Measurements from ENCODE around the gene NDUFB6. TPM values are rescaled to one million over a fixed set of nuclear protein-coding genes. Genes with fewer than 3 reads are reported as not detected.

Gene NDUFB6
- polyA plus RNA-seq, 6 donors from 2014 or later, result 51.5 to 84.4 (median 60.3) TPM

- Mint-ChIP-seq H3K27me3 (peaks cover 13 to 41% (median 38%) of the 10 kb centered on the region in 3 donors), H3K4me3 (no peak overlapping the region), H3K36me3 (no peaks in the 10 kb centered on the region), H3K4me1 (peaks cover 0 to 7% (median 4%) of the 10 kb centered on the region in 3 donors), H3K27ac (no peak overlapping the region), H3K9me3 (no peaks in the 10 kb centered on the region)
- peak; percentile 38 for DNase-seq
- peak; percentile 51 to 56 for ATAC-seq (ENCODE audit: low read depth in 2 of 2)
These were observed 8.7 kb upstream of the NDUFB6 start for GRCh38 chr9:32581512-32582143.

- H3K27ac Mint-ChIP-seq, result no peak overlapping the region
- H3K4me1 Mint-ChIP-seq, result peaks cover 0 to 7% (median 4%) of the 10 kb centered on the region in 3 donors
- ATAC-seq (ENCODE audit: low read depth in 2 of 2) (no peak), DNase-seq (no peak)
- H3K4me3 Mint-ChIP-seq, result no peak overlapping the region
- no peaks in the 10 kb centered on the region for H3K9me3 Mint-ChIP-seq
- peaks cover 11 to 41% (median 30%) of the 10 kb centered on the region in 3 donors for H3K27me3 Mint-ChIP-seq
- H3K36me3 Mint-ChIP-seq, result no peaks in the 10 kb centered on the region
These were observed 7.8 kb upstream of the NDUFB6 start for GRCh38 chr9:32580631-32581300.

- ATAC-seq (ENCODE audit: low read depth in 2 of 2) (peak; percentile 54 to 60), DNase-seq (peak; percentile 65)
- H3K27me3 Mint-ChIP-seq, result peaks cover 9 to 35% (median 25%) of the 10 kb centered on the region in 3 donors
- H3K36me3 Mint-ChIP-seq, result no peaks in the 10 kb centered on the region
- H3K4me3 Mint-ChIP-seq, result no peak overlapping the region
- no peak overlapping the region for H3K27ac Mint-ChIP-seq
- peaks cover 0 to 7% (median 4%) of the 10 kb centered on the region in 3 donors for H3K4me1 Mint-ChIP-seq
- no peaks in the 10 kb centered on the region for H3K9me3 Mint-ChIP-seq
These were observed 6.9 kb upstream of the NDUFB6 start for GRCh38 chr9:32579706-32580331.

- Mint-ChIP-seq H3K27me3 (peaks cover 5 to 29% (median 21%) of the 10 kb centered on the region in 3 donors), H3K4me3 (no peak overlapping the region), H3K27ac (no peak overlapping the region), H3K9me3 (no peaks in the 10 kb centered on the region), H3K4me1 (peaks cover 0 to 7% (median 4%) of the 10 kb centered on the region in 3 donors), H3K36me3 (no peaks in the 10 kb centered on the region)
- DNase-seq (no peak), ATAC-seq (ENCODE audit: low read depth in 2 of 2) (no peak)
These were observed 6.0 kb upstream of the NDUFB6 start for GRCh38 chr9:32578976-32579375.

GRCh38 chr9:32577316-32577715 is 4.4 kb upstream of the NDUFB6 start:
- ATAC-seq (ENCODE audit: low read depth in 2 of 2), result no peak

GRCh38 chr9:32574858-32575257 is 1.9 kb upstream of the NDUFB6 start:
- Mint-ChIP-seq H3K27me3 (peaks cover 0 to 24% (median 12%) of the 10 kb centered on the region in 3 donors), H3K9me3 (no peaks in the 10 kb centered on the region), H3K4me3 (no peak overlapping the region), H3K27ac (no peak overlapping the region), H3K36me3 (peaks cover 0 to 5% of the 10 kb centered on the region in 2 donors), H3K4me1 (peaks cover 18 to 30% (median 24%) of the 10 kb centered on the region in 3 donors)
- ATAC-seq (ENCODE audit: low read depth in 2 of 2) (no peak), DNase-seq (no peak)

More at GRCh38 chr9:32577316-32577715, 4.4 kb upstream of the NDUFB6 start:
- Mint-ChIP-seq H3K27ac (no peak overlapping the region), H3K36me3 (no peaks in the 10 kb centered on the region), H3K4me1 (peaks cover 5 to 21% (median 14%) of the 10 kb centered on the region in 3 donors), H3K4me3 (no peak overlapping the region), H3K27me3 (peaks cover 5 to 29% (median 21%) of the 10 kb centered on the region in 3 donors), H3K9me3 (no peaks in the 10 kb centered on the region)
- DNase-seq, result no peak

GRCh38 chr9:32573821-32574220 is 862 bp upstream of the NDUFB6 start:
- H3K36me3 Mint-ChIP-seq, result peaks cover 0 to 9% of the 10 kb centered on the region in 2 donors
- peaks cover 20 to 26% (median 26%) of the 10 kb centered on the region in 3 donors for H3K4me1 Mint-ChIP-seq
- no peak for ATAC-seq (ENCODE audit: low read depth in 2 of 2)
- peaks cover 0 to 24% (median 11%) of the 10 kb centered on the region in 3 donors for H3K27me3 Mint-ChIP-seq
- peak overlapping the region in 3 of 6 donors; percentile 49 to 99 (median 99) for H3K27ac Mint-ChIP-seq
- no peaks in the 10 kb centered on the region for H3K9me3 Mint-ChIP-seq
- H3K4me3 Mint-ChIP-seq, result peak overlapping the region; percentile 37 to 100 (median 100)
- no peak for DNase-seq

- ATAC-seq (ENCODE audit: low read depth in 2 of 2) (peak; percentile 81 to 83), DNase-seq (peak; percentile 73)
- Mint-ChIP-seq H3K4me1 (peaks cover 24 to 29% (median 26%) of the 10 kb centered on the region in 3 donors), H3K4me3 (peak overlapping the region; percentile 99 to 100 (median 100)), H3K9me3 (no peaks in the 10 kb centered on the region), H3K36me3 (peaks cover 0 to 9% of the 10 kb centered on the region in 2 donors), H3K27ac (peak overlapping the region; percentile 96 to 99 (median 98)), H3K27me3 (peaks cover 0 to 13% (median 0%) of the 10 kb centered on the region in 3 donors)
These were observed 725 bp downstream of the NDUFB6 start for GRCh38 chr9:32571969-32572899.

GRCh38 chr9:32570262-32570661 is 2.7 kb downstream of the NDUFB6 start:
- H3K4me3 Mint-ChIP-seq, result peak overlapping the region in 1 of 8 donors; percentile 21
- ATAC-seq (ENCODE audit: low read depth in 2 of 2), result no peak
- H3K27me3 Mint-ChIP-seq, result no peaks in the 10 kb centered on the region
- DNase-seq, result no peak
- H3K9me3 Mint-ChIP-seq, result no peaks in the 10 kb centered on the region
- peaks cover 24 to 30% (median 29%) of the 10 kb centered on the region in 3 donors for H3K4me1 Mint-ChIP-seq
- peak overlapping the region in 2 of 6 donors; percentile 1 to 17 for H3K27ac Mint-ChIP-seq
- peaks cover 0 to 9% of the 10 kb centered on the region in 2 donors for H3K36me3 Mint-ChIP-seq

- DNase-seq, result no peak
- Mint-ChIP-seq H3K4me1 (peaks cover 16% of the 10 kb centered on the region in 3 donors), H3K27ac (no peak overlapping the region), H3K27me3 (no peaks in the 10 kb centered on the region), H3K36me3 (peaks cover 0 to 9% of the 10 kb centered on the region in 2 donors), H3K4me3 (no peak overlapping the region), H3K9me3 (no peaks in the 10 kb centered on the region)
- ATAC-seq (ENCODE audit: low read depth in 2 of 2), result no peak
These were observed 6.2 kb downstream of the NDUFB6 start for GRCh38 chr9:32566770-32567169.

- peaks cover 17 to 19% (median 18%) of the 10 kb centered on the region in 3 donors for H3K4me1 Mint-ChIP-seq
- DNase-seq (no peak), ATAC-seq (ENCODE audit: low read depth in 2 of 2) (no peak)
These were observed 7.0 kb downstream of the NDUFB6 start for GRCh38 chr9:32565967-32566366.

GRCh38 chr9:32558408-32558934 is 14.5 kb downstream of the NDUFB6 start:
- DNase-seq (no peak), ATAC-seq (ENCODE audit: low read depth in 2 of 2) (no peak)
- H3K27ac Mint-ChIP-seq, result peak overlapping the region in 4 of 6 donors; percentile 8 to 80 (median 34)
- H3K9me3 Mint-ChIP-seq, result no peaks in the 10 kb centered on the region
- no peaks in the 10 kb centered on the region for H3K36me3 Mint-ChIP-seq
- H3K4me3 Mint-ChIP-seq, result no peak overlapping the region
- H3K27me3 Mint-ChIP-seq, result no peaks in the 10 kb centered on the region
- peaks cover 18 to 34% (median 28%) of the 10 kb centered on the region in 3 donors for H3K4me1 Mint-ChIP-seq

More at GRCh38 chr9:32565967-32566366, 7.0 kb downstream of the NDUFB6 start:
- Mint-ChIP-seq H3K4me3 (no peak overlapping the region), H3K9me3 (no peaks in the 10 kb centered on the region), H3K27me3 (no peaks in the 10 kb centered on the region), H3K27ac (no peak overlapping the region), H3K36me3 (peaks cover 0 to 9% of the 10 kb centered on the region in 2 donors)
